Activated CD4-positive, CD25-positive, alpha-beta regulatory T cell treated with anti-CD3 and anti-CD28 coated beads, Interleukin-2, amount 50 U/mL, for 16 hours (primary cell): ENCODE data around the gene ECI1.

ENCODE experiments used
- DNase-seq: peaks from one replicate; pipeline ENCODE4 v3.0.0-alpha.2; 2020; ENCODE audit warnings: low read depth, low spot score

Gene ECI1, protein sequence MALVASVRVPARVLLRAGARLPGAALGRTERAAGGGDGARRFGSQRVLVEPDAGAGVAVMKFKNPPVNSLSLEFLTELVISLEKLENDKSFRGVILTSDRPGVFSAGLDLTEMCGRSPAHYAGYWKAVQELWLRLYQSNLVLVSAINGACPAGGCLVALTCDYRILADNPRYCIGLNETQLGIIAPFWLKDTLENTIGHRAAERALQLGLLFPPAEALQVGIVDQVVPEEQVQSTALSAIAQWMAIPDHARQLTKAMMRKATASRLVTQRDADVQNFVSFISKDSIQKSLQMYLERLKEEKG

DNA sequence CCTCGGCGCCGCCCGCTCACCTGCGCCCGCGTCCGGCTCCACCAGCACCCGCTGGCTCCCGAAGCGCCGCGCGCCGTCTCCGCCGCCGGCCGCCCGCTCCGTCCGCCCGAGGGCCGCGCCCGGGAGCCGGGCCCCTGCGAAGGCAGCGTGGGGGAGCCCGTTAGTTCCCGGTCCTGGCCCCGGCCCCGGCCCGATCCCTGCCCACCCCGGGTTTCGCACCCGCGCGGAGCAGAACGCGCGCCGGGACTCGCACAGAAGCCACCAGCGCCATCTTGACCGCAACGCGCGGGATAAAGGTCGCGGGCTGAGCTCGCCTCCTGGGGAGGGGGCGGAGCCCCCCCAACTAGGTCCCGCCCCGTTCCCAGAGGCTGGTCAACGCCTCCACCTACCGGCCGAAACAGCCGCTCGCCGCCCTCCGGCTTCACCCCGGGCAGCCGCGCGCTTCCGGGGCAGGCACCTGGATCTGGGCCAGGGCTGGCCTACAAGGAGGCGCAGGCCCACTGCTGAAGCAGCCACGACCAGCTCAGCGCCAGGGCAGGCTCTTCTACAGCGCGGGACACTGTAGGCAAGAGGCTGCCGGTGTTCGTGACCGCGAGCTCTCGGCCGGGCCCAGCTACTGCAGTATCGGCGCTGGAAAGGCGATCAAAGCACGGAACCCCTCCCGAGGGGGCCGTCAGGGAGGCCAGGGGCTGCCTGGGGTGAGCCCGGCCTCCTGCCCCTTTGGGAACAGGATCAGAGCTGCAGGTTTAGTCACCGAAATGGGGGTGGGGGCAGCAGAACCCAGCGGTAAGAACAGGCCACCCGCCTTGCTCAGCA, at the start of gene ECI1:
ECI1 (minus strand) TSS at position 292 of the 816 bp plus-strand sequence; CDS start at position 271, 21 bp downstream.
- peak; percentile 50 for DNase-seq

DNA sequence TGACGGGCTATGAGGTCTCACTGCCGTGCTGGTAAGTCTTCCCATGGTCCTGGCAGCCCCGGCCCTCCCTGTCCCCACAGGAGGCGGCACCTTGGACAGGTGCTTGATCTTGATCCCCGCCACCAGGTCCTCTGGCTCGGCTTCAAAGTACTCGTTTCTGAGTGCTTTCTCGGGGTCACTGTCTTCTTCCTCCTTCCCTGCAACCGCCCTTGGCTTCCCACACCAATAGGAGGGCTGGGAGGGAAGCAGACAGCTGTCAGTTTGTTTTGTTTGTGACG, 48.5 kb upstream of the ECI1 start:
- no peak for DNase-seq

DNA sequence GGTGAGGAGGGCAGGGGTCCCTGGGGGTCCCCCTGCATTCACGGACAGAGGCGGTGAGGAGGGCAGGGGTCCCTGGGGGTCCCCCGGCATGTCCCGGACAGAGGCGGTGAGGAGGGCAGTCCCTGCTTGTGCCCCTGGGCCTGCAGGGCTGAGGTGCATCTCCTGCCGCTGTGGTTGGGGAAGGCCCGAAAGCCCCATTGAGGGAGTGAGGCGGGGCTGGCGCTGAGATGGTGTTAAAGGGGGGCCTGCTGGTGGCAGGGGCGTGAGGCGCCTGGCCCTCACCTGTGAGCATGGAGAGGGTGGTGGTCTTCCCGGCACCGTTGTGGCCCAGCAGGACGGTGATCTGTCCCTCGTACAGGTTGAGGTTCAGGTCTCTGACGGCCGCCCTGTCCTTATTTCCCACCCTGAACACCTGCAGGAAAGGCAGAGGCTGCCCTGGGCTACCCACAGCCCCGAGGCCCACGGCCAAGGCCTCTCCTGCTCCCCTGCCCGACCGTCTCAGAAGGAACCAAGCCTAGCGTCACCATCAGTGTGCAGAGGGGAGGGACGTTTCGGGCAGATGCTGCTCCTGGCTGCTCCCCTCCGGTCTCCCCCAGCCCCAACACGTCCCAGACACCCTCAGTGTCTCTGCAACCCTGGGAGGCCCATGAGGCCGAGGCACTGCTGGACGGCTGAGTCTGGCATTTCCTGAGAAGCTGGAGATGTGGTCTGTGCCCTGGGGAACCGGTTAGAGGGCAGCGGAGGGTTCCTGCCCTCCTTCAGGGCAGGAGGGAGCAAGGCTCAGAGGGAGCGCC, 47.9 kb upstream of the ECI1 start:
- no peak for DNase-seq

DNA sequence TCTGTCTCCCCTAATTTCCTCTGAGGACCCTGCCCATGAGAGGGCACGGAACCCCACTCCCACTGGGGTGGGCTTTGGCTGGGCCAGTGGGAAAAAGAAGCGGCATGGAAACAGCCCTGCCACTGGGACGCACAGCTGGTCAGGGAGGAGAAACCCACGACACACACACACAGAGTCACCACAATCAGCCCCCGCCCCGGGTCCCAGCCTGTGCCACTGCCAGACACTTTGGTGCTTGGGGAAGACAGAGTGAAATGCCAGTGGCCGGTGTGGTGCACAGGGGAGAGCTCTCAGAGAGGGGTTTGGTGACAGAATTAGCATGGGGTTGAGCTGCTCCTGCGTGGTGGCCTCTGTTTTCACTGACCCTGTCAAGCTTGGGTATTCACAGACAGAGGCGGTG, 47.2 kb upstream of the ECI1 start:
- no peak for DNase-seq

DNA sequence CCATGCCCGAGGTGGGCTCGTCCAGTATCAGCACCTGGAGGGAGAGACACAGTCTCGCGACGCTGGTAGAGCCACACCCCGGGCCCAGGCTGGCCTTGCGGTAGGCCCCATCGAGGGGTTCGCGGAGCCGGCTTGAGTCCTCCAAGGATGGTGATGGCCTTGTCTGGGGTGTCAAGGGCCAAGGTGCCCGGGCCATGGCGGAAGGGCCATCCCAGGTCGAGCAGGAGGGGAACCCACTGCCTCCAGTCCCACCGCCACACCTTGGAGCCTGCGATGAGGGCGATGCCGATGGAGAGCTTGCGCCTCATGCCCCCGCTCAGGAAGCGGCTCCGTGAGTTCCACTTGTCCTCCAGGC, 46.1 kb upstream of the ECI1 start:
- DNase-seq = no peak

DNA sequence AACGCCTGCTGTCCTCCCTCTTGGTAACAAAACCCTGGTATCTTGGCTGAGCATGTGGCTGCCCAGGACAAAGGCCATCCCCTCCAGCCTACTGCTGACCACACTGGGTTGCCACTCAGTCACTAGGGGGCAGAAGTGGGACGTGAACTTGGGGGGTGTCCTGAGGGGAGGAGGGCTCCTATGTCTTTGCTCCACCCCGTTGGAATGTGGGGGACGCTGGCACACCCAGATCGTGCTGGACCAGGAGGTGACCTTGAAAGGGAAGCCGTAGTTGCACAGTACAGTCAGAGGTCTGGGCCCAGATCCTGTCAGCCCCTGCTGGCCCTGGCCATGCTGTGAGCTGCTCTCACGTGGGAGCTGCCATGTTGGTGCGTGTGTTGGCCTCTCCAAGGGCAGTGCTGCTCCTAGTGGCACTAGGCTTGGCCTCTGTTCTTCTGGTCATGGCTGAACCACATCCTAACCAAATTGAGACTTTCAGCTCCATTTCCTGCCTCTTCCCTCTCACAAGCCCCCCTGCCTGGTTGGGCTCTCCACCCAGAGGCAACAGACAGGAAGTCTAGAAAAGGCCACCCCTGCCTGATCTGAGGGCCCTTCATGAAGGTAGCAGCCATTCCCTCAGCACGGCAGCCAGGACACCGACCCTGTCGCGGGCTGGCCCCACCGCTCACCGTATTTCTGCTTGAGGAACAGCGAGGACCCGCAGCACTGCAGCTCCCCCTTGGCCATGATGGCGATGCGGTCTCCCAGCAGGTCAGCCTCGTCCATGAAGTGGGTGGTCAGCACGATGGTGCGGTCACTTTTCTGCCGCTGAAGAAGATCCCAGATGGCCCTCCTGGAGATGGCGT, 45.5 kb upstream of the ECI1 start:
- DNase-seq = no peak

DNA sequence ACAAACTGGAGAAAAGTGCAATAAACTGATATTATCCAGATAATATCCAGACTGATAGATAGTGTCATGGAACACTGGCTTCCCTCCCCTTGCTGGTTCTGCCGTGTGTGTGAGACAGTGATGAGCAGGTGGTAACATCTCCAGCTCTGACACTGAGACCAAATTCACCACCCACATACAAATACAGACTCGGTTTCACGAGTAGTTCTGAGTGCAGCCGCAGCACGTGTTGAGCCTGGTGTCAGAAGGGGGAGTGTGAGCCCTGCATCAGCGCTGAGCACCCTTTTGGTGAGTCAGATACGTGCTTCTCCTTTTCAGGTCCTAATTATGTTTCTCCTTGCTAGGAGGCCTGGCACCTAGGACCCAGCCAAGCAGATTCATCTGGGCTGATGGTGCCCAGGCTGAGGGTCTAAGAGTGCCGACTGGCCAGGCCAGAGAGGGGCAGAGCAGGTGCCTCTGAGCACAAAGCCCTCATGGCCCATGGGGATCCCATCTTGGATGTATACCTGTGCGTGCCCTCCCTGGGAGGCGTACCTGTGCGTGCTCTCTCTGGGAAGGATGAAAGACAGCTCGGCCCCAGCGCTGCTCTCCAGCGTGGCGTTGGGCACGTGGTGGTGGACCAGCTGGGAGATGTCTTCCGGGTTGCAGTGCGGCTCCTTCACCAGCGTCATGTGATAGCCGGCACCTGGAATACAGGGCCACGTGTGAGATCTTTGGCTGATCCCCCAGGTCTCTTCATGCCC, 43.8 kb upstream of the ECI1 start:
- no peak for DNase-seq

DNA sequence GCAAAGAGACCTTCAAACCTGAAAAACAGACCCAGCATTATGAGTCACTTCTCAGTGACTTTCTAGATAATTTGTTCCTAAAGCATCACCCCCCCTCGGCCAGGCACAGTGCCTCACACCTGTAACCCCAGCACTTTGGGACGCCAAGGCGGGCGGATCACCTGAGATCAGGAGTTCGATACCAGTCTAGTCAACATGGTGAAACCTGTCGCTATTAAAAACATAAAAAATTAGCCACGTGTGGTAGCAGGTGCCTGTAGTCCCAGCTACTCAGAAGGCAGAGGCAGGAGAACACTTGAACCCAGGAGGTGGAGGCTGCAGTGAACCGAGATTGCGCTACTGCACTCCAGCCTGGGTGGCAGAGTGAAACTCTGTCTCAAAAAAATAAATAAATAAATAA, 40.8 kb upstream of the ECI1 start:
- no peak for DNase-seq

DNA sequence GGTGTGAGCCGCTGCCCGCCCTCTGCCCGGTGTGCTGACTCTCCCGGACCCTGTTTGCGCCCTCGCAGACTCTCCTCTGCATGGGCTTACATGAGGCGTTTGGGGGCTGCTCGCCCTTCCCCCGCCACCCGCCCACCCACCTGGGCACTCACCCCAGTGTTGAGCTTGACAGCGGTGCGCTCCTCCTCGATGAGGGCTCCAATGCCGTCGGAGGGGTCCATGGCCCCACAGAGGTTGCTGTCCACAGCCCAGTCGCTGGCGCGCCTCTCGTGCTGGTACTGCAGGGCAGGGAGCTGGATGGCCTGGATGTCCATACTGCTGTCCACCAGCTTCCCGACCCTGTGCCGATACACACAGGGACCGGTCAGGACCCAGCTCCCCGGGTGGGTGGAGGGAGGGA, 37.9 kb upstream of the ECI1 start:
- no peak for DNase-seq

DNA sequence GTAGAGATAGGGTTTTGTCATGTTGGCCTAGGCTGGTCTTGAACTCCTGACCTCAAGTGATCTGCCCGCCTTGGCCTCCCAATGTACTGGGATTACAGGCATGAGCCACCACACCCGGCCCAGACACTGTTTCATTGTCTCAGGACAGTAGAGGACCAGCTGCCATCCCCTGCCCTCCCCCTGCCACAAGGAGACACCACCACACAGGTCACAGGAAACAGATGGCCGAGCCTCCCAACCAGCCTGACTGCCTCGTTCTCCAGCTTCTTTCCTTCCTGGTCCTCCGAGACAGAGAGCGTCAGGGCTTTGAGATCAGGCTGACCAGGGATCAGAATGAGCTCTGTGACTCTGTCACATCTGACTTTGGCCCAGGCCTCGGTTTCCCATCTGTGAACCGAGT, 37.3 kb upstream of the ECI1 start:
- no peak for DNase-seq

DNA sequence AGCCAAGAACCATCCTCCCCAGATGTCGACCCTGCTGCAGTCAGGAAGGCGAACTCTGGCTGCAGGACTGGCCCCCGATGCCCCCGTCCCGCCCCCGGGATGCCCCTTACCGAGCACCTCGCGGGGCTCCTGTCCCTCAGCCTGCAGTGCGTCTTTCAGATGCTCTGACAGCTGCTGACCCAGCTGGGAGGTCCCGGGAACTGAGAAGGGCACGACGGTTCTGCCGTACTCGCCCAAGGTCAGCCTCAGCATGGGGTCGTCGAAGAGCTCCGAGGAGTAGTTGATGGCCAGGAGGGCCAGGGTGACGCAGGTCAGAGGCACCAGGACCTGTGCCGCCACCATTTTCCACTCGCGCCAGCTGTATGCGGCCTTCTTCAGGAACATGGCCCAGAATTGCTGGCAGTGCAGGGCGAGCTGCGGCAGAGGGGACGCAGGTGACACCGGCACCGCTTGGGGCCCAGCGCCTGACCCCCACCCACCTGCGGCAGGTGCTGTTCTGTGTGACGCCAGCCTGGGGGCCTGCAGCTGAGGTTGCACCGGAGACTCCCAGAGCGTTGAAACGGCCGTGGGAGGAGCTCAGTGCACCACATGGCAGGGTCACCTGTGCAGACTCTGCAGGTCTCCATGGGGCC, 36.6 kb upstream of the ECI1 start:
- no peak for DNase-seq

DNA sequence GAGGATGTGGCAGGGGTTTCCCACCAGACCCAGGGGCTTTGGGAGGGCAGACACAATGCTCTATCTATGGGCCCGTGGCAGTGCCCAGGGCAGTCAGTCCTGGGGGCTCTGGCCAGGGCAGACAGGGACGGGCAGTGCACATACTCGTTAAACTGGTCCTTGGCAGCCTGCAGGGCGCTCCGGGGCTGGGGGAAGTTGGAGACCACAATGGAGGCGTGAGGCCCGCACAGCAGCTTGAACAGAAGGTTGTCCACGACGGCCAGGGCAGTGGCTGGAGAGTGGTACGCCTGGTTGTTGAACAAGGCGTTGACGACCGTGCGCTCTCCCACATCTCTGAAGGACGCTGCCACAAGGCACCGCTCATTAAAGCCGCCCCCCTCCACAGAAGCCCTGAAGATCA, 35.2 kb upstream of the ECI1 start:
- no peak for DNase-seq

DNA sequence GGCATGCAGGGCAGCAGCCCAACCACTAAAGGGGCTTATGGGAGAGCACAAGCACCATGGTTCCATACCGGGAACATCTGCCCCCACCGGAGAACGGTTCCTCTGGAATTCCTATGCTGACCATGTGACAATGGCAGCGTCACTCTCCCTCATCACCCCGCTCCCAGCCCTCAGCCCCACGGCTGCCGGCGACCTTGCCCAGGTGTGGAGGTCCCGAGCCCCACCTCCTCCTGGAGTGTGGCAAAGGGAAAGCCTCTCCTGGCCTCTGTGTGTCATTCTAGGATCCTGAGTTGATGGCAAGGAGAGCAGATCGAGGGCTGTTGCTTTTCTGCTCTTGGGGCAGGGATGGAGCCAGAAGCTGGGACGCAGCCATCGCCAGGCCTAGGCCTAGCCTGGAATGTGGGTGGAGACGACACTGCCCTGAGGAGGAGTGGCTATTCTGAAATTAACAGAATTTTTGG, 34.4 kb upstream of the ECI1 start:
- no peak for DNase-seq

DNA sequence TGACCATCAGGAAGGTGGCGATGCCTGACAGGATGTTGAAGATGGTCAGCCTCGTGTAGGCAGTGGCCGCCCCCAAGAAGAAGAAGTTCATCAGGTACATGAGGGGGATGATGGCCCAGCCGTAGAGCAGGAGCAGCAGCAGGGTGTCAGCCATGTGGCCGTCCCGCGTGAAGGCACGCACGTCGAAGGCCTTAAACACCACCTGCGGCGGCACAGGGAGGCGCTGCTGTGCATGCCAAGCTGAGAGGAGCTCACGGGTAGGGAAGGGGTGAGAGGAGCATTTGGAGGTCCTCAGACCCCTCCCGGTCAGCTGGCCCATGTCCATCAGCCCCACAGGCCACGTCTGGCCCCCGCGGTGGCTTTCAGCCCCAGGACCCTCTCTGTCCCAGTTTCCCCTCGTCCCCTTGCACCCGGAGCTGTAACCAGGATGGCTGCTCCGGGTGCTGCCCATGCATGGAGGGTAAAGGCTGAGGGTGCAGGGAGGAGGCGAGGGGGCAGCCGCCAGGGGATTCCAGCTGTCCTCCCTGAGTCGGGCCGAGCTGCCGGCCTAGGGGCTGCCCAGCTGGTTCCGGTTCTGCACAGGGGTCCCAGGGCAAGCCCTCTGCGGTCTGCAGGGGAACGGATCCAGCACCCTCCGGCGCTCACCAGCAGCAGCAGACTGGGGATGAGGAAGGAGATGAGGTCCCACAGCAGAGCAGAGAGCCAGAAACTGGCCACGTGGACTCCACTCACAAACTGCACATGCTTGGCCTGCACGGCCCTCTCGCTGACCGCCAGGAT, 33.6 kb upstream of the ECI1 start:
- DNase-seq = no peak

DNA sequence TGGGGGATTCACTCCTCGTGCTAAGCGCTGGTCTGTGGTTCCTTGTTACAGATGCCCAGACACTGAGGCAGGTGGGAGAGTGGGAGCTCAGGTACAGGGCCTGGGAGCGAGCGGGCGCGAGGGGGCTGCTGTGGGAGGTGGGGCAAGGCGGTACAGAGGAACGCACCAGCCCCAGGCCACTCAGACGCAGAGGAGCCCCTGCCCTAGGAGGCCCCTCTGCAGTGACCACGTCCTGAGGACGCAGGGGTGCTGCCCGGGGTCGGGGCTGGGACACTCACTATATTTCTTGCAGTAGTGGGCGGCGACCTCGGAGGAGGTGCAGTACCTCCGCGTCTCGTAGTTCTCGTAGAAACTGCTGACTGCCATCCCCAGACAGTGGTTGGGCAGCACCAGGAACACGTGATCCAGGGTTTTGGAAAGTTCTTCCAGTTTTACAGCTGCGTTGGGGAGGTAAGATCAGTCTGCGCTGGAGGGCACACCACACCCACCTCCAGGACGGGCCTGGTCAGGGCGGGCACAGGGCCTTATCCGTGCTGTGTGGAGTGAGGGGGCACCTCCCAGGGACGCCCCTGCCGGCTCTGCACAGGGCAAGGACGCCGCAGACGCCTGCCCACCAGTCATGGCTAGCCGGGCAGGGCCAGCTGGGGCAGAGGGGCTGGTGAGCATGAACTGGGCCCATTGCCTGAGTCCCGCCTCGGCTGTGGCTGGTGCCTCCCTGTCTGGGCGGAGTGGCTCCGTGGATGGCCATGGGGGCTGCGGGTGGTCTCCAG, 32.8 kb upstream of the ECI1 start:
- DNase-seq = no peak

DNA sequence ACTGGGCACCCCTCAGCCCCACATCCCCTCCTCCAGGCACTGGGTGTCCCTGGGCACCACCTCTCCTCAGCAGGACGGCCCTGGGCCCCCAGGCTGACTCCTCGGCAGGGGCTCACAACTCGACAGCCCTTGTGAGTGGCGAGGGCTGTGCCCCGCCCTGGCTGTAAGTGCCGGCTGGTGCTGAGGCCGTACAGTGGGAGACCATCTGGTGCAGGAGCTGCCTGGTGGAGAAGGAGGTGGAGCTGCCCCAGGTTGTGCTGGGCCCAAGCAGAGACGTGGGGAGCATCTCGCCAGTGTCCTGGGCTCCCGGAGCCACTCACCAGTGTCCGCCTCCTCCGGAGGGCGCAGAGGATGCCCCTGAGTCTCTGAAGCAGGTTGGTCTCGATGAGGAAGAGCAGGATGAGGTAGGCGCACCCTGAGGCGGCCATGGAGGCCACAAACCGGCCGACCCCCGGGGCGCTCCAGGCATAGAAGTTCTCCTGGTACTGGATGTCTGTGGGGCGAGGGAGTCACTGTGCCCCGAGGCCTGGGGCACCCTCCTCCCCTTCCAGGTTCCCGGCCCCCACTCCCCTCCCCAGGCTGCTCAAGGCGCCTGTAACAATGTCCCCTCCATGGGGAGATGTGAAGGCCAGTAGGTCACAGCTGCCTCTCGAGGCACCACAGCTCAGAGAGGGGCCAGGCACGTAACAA, 31.6 kb upstream of the ECI1 start:
- DNase-seq = no peak

DNA sequence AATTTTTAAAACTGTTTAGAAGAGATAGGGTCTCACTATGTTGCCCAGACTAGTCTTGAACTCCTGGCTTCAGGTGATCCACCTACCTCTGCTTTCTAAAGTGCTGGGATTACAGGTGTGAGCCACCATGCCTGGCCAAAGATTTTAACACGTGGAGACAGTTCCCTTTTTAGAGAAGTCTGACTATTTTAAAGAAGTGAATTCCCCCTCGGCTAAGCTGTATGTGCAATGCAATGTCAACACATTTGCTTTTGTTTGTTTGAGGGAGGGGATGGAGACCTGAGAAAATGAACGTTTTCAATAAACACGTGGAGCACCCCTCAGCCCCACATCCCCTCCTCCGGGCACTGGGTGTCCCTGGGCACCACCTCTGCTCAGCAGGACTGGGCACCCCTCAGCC, 30.9 kb upstream of the ECI1 start:
- no peak for DNase-seq

DNA sequence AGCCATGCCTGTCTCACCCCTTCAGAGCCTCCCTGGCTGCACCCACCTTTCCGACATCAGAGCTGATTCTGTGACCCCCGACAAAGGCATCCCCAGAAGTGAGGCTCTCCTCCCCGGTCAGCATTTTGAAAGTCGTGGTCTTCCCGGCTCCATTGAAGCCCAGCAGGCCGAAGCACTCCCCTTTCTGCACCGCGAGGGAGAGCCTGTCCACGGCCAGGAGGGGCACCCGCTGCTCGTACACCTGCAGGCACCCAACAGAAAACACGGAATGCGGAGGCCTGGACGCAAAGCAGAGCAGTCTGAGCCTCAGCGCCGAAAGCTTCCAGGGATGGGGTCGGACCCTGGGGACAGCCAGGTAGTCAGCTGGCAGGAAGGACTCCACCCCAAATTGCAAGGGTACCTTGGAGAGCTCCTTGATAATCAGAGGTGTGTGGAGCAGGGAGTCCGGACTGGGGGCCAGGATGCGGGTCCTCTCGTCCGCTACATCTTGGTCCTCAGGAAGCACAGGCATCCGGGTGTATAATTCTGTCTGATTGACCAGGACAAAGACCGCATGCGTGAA, 29.7 kb upstream of the ECI1 start:
- no peak for DNase-seq
